ENCODE measurements around the gene LCN15. TPM values are rescaled to one million over a fixed set of nuclear protein-coding genes. Genes with fewer than 3 reads are reported as not detected.

The LCN15 gene
- total and polyA plus RNA-seq, 2 of the 13 experiments (the other 11 are each of a cell fraction or from before 2014, with no cell fraction given), result 1.3 to 53.7 TPM

DNA sequence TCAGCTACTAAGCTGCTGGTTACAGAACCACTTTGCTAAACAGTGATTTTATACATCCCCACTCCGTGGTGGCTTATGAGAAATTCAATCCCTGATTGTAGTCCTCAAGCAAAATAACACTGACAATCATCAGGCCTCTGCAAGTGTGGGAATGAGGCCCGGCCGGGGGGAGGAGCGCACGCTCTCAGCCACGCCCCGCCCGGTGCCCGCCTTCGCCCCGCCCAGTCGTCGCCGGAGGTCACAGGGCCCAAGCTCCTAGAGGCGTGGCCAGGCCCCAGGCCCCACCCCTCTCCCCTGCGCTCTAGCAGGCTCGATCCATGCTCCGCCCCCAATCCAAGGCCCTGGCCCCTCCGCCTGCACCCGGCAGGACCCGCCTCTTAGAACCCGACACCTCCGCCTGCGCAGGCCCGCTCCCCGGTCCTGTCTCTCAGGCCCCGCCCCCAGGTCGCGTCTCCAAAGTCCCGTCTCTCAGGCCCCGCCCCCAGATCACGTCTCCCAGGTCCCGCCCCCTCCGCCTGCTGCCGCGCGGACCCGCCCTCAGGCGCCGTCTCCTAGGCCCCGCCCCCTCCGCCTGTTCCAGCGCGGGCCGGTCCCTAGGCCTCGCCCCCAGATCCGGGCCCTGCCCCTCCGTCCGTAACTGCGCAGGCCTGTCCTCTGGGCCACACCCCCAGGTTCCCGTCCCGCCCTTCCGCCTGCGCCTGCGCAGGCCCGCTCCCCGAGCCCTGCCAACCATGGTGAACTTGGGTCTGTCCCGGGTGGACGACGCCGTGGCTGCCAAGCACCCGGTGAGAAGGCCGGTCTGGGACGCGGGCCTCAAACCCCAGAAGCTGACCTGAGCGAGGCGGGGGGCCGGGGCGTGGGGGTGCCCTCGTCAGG, 26.6 kb upstream of the LCN15 start, which contains the start of gene TMEM141 (continued):
- TF ChIP-seq ZBTB4 (CRISPR knock-in tag; IDR thresholded peaks at IDR 0.05; ENCODE audit: borderline replicate concordance) (no peak), EP300 (IDR thresholded peaks at IDR 0.05; ENCODE audit: low read depth in 2 of 2, low read length in 2 of 2) (no peak), EP300 (CRISPR knock-in tag; IDR thresholded peaks at IDR 0.05; ENCODE audit: borderline replicate concordance) (no peak), EEA1 (CRISPR knock-in tag; IDR thresholded peaks at IDR 0.05; ENCODE audit: borderline replicate concordance) (0 out of 2 replicates have a peak, but pooled peaks have one; percentile 75), REL (CRISPR knock-in tag; conservative IDR thresholded peaks at IDR 0.05) (0 out of 2 replicates have a peak, but pooled peaks have one; percentile 18), RBFOX2 (IDR thresholded peaks at IDR 0.05; ENCODE audit: low read depth, low read length) (peak; percentile 97), KDM6A (CRISPR knock-in tag; IDR thresholded peaks at IDR 0.05; ENCODE audit: low read depth) (0 out of 2 replicates have a peak, but pooled peaks have one; percentile 17), ZNF761 (CRISPR knock-in tag; conservative IDR thresholded peaks at IDR 0.05) (no peak), ZNF883 (CRISPR knock-in tag; IDR thresholded peaks at IDR 0.05; ENCODE audit: not compliant biosample characterization) (peak; percentile 70), ZNF816 (CRISPR knock-in tag; IDR thresholded peaks at IDR 0.05; ENCODE audit: borderline replicate concordance) (peak; percentile 74; the same call in 1 of the 2 replicates), TOE1 (CRISPR knock-in tag; IDR thresholded peaks at IDR 0.05) (no peak), RARA (CRISPR knock-in tag; IDR thresholded peaks at IDR 0.05) (peak; percentile 12; the same call in 1 of the 2 replicates), ZNF574 (CRISPR knock-in tag; IDR thresholded peaks at IDR 0.05) (peak; percentile 49; the same call in 1 of the 2 replicates), IRX3 (CRISPR knock-in tag; IDR thresholded peaks at IDR 0.05; ENCODE audit: borderline replicate concordance, low read depth) (no peak; the same call in 1 of the 2 replicates), ZNF335 (CRISPR knock-in tag; IDR thresholded peaks at IDR 0.05) (peak; percentile 14; the same call in 1 of the 2 replicates), KLF9 (CRISPR knock-in tag; IDR thresholded peaks at IDR 0.05; ENCODE audit: low read depth) (0 out of 2 replicates have a peak, but pooled peaks have one; percentile 62), SIN3A (IDR thresholded peaks at IDR 0.05; ENCODE audit: borderline replicate concordance, low read depth, low read length) (peak; percentile 48; the same call in 1 of the 2 replicates)
- TF ChIP-seq, protein P1, sequence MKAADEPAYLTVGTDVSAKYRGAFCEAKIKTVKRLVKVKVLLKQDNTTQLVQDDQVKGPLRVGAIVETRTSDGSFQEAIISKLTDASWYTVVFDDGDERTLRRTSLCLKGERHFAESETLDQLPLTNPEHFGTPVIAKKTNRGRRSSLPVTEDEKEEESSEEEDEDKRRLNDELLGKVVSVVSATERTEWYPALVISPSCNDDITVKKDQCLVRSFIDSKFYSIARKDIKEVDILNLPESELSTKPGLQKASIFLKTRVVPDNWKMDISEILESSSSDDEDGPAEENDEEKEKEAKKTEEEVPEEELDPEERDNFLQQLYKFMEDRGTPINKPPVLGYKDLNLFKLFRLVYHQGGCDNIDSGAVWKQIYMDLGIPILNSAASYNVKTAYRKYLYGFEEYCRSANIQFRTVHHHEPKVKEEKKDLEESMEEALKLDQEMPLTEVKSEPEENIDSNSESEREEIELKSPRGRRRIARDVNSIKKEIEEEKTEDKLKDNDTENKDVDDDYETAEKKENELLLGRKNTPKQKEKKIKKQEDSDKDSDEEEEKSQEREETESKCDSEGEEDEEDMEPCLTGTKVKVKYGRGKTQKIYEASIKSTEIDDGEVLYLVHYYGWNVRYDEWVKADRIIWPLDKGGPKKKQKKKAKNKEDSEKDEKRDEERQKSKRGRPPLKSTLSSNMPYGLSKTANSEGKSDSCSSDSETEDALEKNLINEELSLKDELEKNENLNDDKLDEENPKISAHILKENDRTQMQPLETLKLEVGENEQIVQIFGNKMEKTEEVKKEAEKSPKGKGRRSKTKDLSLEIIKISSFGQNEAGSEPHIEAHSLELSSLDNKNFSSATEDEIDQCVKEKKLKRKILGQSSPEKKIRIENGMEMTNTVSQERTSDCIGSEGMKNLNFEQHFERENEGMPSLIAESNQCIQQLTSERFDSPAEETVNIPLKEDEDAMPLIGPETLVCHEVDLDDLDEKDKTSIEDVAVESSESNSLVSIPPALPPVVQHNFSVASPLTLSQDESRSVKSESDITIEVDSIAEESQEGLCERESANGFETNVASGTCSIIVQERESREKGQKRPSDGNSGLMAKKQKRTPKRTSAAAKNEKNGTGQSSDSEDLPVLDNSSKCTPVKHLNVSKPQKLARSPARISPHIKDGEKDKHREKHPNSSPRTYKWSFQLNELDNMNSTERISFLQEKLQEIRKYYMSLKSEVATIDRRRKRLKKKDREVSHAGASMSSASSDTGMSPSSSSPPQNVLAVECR (CRISPR knock-in tag; IDR thresholded peaks at IDR 0.05; ENCODE audit: borderline replicate concordance), result peak; percentile 53; the same call in 1 of the 2 replicates
